K562 (cell line): ENCODE data around the gene ZNF500. TPM values are rescaled to one million over a fixed set of nuclear protein-coding genes. Genes with fewer than 3 reads are reported as not detected.

Source experiments
- BDP1 ChIP-seq: IDR thresholded peaks from 3 replicates; pipeline ENCODE4 v1.6.1; 2011; ENCODE audit not compliant: insufficient read length, insufficient read depth
- DPF2 ChIP-seq: fragments of 450-650 bp; IDR thresholded peaks from 2 replicates; pipeline ENCODE4 v1.6.1; 2016
- HDAC1 ChIP-seq, 2 experiments: fragments of 450-650 bp; IDR thresholded peaks; 2 replicates each; pipeline ENCODE4 v1.6.1; 2016 to 2017; ENCODE audit warnings: inconsistent platforms in 1 of 2, mild to moderate bottlenecking in 1 of 2, moderate library complexity in 1 of 2
- HDGF ChIP-seq: fragments of 450-650 bp; IDR thresholded peaks from 2 replicates; pipeline ENCODE4 v1.6.1; 2016
- HMG20A ChIP-seq: fragments of 450-650 bp; formaldehyde crosslinking; conservative IDR thresholded peaks from 2 replicates; pipeline ENCODE4 v1.4.0; 2020; ENCODE audit warnings: mild to moderate bottlenecking, mixed read lengths
- KLF13 ChIP-seq: fragments of 450-650 bp; IDR thresholded peaks from 2 replicates; pipeline ENCODE4 v1.6.1; 2016; ENCODE audit warnings: missing genetic modification characterization, low read depth, mild to moderate bottlenecking, missing compliant biosample characterization, moderate library complexity, borderline replicate concordance
- NFE2L1 ChIP-seq: fragments of 450-650 bp; IDR thresholded peaks from 2 replicates; pipeline ENCODE4 v1.6.1; 2016; ENCODE audit warnings: missing genetic modification characterization, low read depth, mild to moderate bottlenecking, missing compliant biosample characterization, moderate library complexity, borderline replicate concordance
- RERE ChIP-seq: sonication (generic); formaldehyde crosslinking; IDR thresholded peaks from 2 replicates; pipeline ENCODE4 v1.8.0; 2023; ENCODE audit warnings: missing genetic modification reagents, mild to moderate bottlenecking, borderline replicate concordance
- RNF2 ChIP-seq: sonication (generic); IDR thresholded peaks from 2 replicates; pipeline ENCODE4 v1.6.1; 2016
- TCF15 ChIP-seq: fragments of 250-450 bp; sonication (Bioruptor Pico); IDR thresholded peaks from 2 replicates; pipeline ENCODE4 v1.8.0; 2022; ENCODE audit warnings: moderate library complexity, mild to moderate bottlenecking, inconsistent platforms
- YBX1 ChIP-seq: fragments of 450-650 bp; IDR thresholded peaks from 2 replicates; pipeline ENCODE4 v1.7.1; 2016; ENCODE audit warnings: mild to moderate bottlenecking
- ZBED1 ChIP-seq: IDR thresholded peaks from 2 replicates; pipeline ENCODE4 v1.6.1; 2014
- ZC3H4 ChIP-seq: sonication (generic); formaldehyde crosslinking; IDR thresholded peaks from 2 replicates; pipeline ENCODE4 v1.9.0; 2021; ENCODE audit warnings: missing genetic modification reagents, borderline replicate concordance
- ZNF384 ChIP-seq: IDR thresholded peaks from 2 replicates; pipeline ENCODE4 v1.6.1; 2012; ENCODE audit warnings: low read depth, low read length, improper control_type of control experiment
- ZSCAN29 ChIP-seq: fragments of 450-650 bp; IDR thresholded peaks from 2 replicates; pipeline ENCODE4 v1.6.1; 2017
- polyA plus RNA-seq, 8 experiments: library from polyadenylated mRNA; depleted of rRNA in 4 of 8; stranded (reverse) in 5 of 8; unstranded in 3 of 8; fragments of >200 nt; fragmentation: Nextera tagmentation in 2 of 8; fragmentation: Illumina TruSeq in 1 of 8; extraction: Ambion mirVana in 2 of 8; extraction: Trizol in 1 of 8; gene quantifications; 2 replicates each; pipeline versions ENCODE4 v1.2.1 to v1.2.3, GENCODE V29; 2011 to 2014; ENCODE audit warnings: inconsistent platforms in 1 of 8, missing spikeins in 1 of 8
- total RNA-seq, 7 experiments: library from RNA; depleted of rRNA in 6 of 7; stranded (reverse); fragments of >200 nt in 6 of 7; fragmentation: Illumina TruSeq in 2 of 7; extraction: Trizol in 2 of 7; gene quantifications; 2 replicates each; pipeline versions ENCODE4 v1.2.1 to v1.2.3, GENCODE V29; 2011 to 2021; ENCODE audit warnings: low replicate concordance in 1 of 7

ZNF500 gene
- total and polyA plus RNA-seq, 9 of the 15 experiments (the other 6 are each of a cell fraction or from before 2014, with no cell fraction given), result 0.80 to 20.8 (median 5.3) TPM

- TF ChIP-seq RERE (no peak), HDGF (no peak), HMG20A (CRISPR knock-in tag) (no peak), DPF2 (no peak), NFE2L1 (tag) (no peak), YBX1 (no peak), TCF15 (CRISPR knock-in tag) (no peak), ZSCAN29 (no peak), ZNF384 (no peak), KLF13 (no peak), RNF2 (no peak), ZC3H4 (CRISPR knock-in tag) (no peak), ZBED1 (no peak), BDP1 (no peak), HDAC1 (IDR thresholded peaks at IDR 0.05) (no peak)
These were observed 35.8 kb upstream of the ZNF500 start (continued) for GRCh38 chr16:4802659-4803287.
